EL (cell line): Measurements from ENCODE around the gene ELF2.
"Not testable (repeated sequence)": the region's sequence is repeated elsewhere in the genome, so short reads cannot be mapped to it uniquely, and the experiment has no call there.

Source experiments
- DNase-seq: peaks from one replicate; pipeline ENCODE4 v3.0.0-alpha.2; 2016

The ELF2 gene

DNA sequence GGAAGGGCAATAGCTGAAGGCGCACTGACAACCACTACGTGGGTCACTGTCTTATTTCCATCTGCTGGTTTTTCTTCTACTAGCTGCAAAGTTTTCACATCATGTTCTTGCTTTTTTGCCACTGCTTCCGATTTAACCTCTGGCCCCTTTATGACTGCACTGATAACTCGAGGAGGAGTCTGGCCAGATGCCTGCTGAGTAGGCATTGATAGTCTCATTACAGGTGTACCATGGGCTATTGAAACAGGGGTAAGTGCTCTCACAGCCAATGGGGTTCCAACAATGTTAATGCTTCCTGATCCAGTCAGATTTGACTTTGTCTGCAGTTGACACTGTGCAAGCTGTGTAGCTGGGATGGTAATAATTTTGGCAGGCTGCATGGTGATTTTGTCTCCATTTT is 118.0 kb downstream of the ELF2 start:
- not testable (repeated sequence) for DNase-seq

DNA sequence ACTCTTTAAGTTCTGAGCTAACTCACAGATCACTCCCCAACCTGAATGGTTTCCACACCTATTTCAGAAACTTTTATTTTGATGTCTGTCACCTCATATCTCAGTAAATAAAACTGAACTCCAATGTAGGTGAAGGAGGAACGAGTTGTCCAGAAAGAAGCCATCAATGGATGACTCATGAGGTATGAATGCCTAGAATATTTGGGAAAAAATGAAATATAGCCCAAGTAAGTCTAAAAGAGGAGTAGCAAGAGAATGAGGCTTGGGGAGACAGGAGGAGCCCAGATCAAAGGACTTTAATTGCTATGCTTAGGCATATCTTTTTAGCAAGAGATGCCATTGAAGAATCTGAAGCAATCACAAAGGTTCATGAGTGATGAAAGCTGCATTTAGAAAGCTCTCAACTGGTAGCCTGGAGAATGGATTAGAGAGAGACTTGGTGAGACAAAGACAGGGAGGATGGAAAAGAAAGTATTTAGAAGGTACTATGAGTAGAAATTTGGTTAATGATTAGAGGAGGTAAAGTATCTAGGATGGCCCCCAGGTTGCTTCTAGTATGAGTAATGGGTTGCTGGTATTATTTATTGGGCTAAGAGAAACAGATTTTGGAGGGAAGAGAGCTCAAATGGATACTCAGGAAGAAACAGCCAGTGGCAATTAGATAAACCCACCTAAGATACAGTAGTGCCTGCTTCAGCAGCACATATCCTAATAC is 122.1 kb downstream of the ELF2 start:
- DNase-seq, result peak; percentile 47

DNA sequence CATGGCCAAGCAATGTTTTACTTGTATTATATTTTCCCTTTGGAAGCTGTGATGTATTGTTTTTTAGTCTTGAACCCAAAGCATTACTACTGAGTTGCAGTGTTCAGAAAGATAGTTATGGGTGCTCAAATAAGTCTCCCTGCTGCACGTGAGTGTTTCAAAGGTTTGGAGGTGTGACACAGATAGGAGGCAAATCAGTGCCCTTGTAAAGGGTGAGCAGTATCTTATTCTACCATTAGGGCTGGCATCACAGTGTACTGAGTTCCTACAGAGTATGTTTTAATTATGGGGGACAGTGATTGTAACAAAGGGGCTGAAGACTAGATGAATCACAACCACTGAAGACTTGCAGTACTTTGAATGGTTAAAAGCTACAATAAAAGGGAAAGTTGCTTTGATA is 123.1 kb downstream of the ELF2 start:
- no peak for DNase-seq

DNA sequence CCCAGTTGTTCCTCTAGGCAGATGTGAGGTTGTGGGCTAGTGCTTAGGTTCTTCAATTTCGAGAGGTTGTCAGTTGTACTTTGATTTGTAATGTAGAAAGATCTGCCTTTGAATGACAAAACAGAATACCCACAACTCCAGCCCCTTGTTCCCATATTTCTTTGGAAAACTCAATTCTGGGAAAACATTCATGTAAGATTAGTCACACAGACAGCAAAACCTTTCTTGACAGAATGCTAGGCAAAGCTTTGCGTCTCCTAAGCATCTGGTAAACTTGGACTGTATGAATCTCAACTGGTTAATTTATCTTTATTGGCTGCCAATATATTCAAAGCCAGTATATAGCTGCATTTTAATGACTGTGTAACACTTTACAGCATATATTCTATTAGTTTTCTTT is 126.6 kb downstream of the ELF2 start:
- DNase-seq, result peak; percentile 53

DNA sequence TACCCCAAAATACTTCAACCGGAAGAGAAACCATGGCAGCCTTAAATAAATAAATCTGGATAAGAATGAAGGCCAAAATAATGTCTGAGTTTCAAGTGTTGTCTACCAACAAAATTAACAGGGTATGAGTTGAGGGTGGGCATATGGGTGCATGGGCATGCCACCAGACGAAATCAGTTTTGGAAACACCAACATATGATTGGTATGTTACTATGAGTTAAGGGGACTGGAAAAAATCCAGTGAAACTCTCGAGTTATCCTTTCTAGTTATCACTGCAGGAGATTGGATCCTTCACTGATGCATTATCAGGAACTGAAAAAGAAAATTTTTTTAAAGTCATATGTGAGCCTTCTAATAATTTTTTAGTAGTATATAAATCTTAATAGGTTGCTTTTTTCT is 129.0 kb downstream of the ELF2 start:
- DNase-seq, result no peak

DNA sequence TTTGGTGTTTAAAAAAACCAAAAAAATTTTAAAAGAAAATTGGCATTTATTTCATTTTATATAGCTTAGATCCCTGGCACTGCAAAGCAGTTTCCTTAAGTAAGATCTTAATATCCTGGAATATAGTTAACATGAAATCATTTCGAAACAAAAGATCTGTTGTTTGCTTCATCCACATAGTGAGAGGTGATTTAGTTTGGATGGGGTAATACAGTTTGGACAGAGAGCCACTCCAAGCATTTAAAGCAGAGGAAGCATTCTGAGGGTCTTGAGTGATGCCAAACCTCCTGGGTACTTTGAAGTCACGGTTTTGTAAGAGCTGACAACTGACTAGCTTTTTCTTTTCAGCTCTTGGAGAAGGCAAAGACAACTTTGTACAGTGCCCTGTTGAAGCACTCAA is 132.7 kb downstream of the ELF2 start:
- no peak for DNase-seq

DNA sequence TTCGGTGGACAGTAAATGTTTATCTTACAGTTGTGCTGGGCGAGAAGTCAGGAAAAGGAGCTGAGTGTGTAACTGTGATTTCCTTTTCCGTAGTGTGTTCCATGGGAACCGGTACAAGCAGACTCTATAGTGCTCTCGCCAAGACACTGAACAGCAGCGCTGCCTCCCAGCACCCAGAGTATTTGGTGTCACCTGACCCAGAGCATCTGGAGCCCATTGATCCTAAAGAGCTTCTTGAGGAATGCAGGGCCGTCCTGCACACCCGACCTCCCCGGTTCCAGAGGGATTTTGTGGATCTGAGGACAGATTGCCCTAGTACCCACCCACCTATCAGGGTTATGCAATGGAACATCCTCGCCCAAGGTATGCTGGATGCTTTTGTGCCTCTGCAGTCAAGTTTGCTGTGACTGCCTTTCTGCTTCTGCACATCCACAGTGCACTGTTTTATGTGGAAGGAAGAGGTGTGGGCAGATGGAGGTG is 134.0 kb downstream of the ELF2 start:
- no peak for DNase-seq

DNA sequence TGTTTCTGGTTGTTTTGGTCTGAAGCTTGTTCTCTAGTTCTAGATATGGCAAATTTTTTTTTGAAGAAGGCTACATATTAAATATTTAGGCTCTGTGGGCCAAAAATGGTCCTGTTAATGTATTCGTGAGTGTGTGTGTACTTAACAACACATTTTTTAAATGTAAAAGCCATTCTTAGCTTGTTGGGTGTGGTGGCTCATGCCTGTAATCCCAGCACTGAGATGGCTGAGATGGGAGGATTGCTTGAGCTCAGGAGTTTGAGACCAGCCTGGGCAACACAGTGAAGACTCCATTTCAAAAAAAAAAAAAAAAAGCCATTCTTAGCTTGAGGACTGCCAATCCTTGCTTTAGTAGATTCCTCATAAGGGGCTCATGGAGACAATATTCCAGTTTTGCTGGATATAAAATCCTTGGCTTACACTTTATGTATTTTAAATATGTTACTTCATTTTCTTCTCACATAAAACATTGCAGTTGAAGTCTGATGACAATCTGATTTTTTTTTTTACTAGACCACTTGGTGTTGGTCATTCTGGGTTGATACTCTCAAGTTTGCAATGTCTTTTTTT is 138.1 kb downstream of the ELF2 start:
- no peak for DNase-seq

DNA sequence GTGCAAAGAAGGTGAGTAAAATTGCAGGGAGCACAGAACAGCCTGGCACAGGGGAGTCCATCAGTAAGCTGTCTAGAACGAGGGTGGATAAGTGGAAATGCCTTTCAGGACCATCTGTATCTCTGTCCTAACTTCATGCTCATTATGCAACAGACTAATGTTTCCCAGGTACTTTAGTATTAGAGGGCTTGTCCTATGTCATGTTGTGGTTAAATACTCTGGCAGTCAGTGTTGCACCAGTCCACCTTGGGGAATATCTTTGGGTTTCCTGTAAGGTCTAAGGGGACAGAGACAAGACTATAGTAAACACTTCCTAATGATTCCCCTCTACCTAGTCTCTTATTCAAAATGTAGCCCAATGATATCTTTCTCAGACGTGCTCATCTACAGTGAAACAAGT is 140.1 kb downstream of the ELF2 start:
- DNase-seq, result no peak

DNA sequence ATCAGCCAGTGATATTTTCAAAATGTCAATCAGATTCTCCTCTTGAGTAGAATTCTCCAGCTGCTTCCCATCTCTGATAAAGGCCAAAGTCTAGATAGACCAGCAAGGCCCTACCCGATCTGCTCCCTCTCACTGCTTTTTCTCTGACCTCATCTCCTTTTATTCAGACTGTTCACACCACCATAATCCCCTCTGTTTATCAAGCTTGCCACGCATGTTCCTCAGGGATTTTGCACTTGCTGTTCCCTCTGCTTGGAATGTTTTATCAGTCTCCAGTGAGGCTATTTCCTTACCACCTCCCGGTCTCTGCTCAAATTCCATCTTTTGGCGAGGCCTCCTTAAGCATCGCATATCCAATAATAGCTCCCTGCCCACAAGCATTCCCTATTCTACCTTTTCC is 141.4 kb downstream of the ELF2 start:
- DNase-seq, result no peak

DNA sequence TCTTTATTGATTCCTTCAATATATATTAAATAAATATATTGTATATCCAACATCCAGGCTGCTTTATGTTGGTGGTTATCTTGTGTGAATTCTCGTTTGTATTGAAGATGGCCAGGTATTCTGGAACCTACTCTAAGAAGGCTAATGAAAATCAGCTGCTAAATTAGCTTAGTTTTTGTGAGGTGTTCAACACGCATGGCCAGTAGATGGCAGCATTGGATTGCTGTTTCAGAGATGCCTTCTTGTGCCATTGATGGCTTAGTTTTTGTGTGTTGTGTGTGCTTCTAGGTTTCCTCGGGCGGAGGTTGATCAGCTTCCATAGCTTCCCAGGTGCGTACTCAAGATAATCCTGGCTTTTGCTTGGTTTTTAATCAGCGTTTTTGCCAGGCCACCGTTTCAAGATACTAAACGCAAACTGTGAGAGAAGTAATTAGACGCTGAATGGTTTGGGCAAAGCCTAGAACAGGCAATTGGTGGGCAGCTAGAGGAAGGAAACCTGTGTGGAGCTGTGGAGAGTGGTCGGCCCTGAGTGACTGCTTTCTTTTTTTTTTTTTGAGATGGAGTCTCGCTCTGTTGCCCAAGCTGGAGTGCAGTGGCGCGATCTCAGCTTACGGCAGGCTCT is 146.3 kb downstream of the ELF2 start:
- DNase-seq, result peak; percentile 75

DNA sequence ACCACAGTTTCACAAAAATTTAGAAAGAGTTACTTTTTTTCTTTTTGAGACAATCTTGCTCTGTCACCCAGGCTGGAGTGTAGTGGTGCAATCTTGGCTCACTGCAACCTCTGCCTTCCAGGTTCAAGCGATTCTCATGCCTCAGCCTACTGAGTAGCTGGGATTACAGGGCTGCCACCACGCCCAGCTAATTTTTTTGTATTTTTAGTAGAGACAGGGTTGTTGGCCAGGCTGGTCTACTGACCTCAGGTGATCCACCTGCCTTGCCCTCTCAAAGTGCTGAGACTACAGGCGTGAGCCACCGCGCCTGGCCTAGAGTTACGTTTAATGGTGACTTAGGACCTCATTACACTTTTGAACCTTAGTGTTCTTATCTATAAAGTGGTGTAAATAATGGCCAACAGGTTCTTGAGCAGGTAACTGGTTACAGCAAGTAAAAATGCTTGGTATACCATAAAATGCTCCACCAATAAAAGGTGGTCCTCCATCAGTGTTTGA is 147.1 kb downstream of the ELF2 start:
- not testable (repeated sequence) for DNase-seq

DNA sequence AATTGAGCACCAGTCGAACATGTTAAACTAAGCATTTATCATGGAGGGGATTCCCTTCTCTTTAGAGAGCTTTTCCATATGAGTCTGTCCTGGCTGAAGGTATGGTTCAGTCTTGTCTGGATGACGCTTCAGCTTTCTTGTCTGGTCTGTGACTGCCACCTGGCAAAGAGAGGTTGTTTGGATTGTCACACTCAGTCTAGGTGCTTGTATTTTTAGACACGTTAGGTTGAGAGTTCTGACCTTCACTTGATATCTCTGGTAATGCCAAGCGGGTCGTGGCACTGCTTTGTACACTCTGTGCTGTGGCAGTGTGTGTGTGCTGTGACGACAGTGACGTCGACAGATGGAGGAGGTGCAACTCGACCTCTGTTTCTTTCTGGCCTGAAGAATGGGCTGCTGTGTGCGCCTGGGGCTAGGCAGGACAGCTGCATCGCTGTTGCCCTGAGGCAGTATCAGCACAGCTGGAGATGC is 148.8 kb downstream of the ELF2 start:
- DNase-seq, result no peak

DNA sequence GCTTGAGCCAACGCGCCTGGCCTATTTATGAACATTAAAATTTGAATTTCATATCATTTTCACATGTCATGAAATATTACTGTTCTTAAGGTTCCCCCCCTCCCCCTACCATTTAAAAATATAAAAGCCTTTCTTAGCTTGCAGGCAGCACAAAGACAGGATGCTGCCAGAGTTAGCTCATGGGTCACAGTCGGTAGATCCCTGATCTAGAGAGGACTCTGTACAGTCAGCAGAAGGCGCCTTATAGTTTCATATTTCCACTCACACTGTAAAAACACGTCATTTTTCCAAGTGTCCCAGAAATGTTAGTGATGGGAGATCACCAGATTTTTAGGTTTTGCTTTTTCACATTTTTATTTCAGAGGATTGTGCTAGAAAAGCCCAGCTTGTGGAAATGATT is 149.2 kb downstream of the ELF2 start:
- no peak for DNase-seq

DNA sequence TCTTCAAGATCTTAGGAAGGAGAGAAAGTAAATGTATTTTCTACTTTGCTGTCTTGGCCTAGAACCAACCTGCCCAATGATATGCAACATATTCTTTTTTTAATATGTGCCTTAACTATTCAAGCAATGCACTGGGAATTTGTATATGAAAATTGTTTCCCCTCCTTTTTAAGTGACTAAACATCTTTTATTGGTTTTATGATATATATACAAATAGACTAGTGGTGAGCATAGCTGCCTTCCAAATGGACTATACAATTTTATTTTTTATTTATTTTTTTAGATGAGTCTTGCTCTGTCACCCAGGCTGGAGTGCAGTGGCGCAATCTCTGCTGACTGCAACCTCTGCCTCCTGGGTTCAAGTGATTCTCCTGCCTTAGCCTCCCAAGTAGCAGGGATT is 151.2 kb downstream of the ELF2 start:
- DNase-seq, result peak; percentile 47

DNA sequence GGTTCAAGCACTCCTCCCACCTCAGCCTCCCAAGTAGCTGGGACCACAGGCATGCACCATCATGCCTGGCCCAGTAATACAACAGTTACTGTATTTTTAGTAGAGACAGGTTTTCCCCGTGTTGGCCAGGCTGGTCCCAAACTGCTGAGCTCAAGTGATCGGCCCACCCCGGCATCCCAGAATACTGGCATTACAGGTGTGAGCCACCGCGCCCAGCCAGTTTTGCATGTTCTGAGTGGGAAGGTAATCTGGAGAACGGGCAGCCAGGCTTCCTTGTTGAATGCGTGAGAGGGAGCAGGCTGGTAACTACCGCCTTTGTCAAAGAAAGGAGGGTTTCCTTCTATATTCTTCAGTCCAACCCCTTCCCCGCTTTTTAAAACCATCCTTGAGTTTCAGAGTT is 152.3 kb downstream of the ELF2 start:
- DNase-seq, result no peak

DNA sequence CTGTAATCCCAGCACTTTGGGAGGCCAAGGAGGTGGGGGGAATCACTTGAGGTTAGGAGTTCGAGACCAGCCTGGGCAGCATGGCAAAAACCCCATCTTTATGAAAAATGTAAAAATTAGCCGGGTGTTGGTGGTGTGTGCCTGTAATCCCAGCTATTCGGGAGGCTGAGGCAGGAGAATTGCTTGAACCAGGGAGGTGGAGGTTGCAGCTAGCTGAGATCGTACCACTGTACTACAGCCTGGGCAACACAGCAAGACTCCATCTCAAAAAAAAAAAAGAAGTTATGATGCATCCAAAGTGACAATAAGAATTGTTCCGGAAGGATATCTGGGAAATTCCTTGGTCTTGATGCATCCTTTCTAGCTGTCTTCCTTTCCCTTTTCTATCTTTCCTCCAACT is 154.2 kb downstream of the ELF2 start:
- no peak for DNase-seq

DNA sequence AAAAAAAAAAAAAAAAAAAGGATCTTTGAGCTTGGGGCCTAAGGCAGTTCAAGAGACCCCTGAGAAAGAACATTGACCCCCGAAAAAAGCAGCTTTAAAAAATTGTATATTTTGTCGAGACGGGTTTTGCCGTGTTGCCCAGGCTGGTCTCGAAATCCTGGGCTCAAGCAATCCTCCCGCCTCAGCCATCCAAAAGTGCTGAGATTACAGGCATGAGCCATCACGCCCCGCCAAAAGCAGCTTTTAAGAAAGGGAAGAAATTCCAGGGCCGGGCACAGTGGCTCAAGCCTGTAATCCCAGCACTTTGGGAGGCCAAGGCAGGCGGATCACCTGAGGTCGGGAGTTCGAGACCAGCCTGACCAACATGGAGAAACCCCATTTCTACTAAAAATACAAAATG is 155.9 kb downstream of the ELF2 start:
- not testable (repeated sequence) for DNase-seq

DNA sequence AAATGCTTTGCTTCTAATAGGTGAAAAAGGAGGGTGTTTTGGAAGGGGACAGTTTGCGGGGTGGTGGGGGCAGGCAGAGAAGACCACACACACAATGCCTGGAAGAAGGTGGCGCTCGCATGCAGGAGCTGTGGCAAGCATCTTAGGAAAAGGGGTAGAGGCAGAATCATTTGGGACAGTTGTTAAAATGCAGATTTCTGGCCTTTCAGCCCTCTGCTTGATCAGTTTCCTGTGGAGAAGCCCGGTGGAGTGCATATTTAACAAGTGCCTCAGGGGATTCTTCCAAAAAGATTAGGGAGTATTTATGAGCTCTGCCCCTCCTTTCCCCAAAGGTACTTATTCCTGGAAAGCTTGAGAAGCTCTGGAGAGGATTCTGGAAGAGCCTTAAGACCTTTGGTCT is 156.6 kb downstream of the ELF2 start:
- no peak for DNase-seq

DNA sequence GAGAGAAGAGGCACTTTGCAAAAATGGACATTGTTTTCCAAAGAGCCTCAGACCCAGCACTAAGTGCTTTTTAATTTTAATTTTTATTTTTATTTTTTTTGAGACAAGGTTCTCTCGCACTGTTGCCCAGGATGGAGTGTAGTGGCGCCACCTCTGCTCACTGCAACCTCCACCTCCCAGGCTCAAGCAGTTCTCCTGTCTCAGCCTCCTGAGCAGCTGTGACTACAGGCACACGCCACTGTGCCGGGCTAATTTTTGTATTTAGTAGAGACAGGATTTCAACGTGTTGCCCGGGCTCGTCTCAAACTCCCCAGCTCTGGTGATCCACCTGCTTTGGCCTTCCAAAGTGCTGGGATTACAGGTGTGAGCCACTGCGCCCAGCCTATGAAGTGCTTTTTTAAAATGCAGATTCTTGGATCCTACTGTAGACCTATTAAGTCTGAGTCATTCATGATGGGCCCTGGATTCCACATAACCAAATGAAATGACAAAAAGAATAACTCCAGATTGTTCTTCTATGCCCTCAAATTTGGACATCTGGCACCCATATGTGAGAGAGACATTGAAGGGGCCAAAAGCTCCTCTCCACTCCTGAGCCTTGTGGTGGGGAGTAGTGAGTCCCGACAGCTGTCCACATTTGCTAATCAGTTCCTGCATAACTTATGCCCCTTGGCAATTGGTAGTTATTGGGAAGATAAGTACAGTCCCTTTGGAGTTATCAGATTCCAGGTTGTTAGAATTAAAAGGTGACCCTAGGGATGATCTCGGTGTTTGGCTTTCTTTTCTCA is 157.9 kb downstream of the ELF2 start:
- DNase-seq, result peak; percentile 92

DNA sequence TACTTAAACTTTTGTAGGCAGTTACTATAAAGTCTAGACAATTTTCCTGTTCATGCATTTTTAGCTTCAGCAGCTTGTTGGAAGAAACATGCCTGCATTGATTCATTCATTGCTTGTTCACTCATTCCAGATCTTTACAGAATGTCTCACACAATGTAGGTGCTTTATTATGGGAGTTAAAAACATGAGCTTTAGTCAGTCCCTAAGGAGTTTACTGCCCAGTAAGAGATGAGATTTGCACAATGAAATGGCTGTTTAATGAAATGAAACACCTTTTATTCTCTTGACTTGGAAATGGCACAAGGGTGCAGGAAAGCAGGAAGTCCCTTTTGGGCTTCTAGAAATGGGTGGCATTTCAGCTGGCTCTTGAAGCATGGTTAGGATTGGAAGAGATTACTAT is 158.5 kb downstream of the ELF2 start:
- no peak for DNase-seq

DNA sequence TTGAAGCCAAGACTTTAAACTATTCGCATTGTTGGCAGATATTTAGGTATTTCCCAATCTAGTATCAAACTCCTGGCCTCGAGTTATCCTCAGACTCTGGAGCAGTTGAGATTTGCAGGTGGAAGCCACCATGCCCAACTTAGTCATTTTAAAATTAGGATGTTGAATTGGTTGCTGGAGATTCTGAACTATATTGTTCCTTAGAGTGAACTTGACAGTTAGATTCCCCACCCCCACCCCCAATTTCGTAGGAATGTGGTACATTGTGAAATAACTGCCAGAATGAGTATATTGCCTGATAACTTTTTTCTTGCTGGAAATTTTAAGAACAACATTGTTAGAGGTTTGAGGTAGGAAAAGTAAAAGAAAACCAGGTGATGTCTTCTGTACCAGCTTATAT is 159.2 kb downstream of the ELF2 start:
- peak; percentile 38 for DNase-seq

DNA sequence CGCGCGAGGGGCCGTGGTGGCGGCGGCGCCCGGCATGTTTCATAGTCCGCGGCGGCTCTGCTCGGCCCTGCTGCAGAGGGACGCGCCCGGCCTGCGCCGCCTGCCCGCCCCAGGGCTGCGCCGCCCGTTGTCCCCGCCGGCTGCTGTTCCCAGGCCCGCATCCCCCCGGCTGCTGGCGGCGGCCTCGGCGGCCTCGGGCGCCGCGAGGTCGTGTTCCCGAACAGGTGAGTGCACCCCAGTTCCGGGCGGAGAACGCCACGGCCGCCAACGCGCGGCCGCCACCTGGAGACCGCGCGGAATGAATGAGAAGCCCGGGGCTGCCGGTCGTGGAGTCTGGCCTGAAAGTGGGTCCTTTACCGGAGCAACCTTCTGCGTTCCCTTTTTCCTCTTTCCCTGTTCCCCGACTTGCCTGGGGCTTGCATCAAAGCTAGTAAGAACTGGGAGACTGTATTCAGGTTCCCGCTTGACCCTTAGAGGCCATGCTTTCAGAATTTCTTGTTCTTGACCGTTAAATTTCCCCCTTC is 161.0 kb downstream of the ELF2 start:
- peak; percentile 39 for DNase-seq
